PFSK-1 (cell line): ENCODE data around the gene PGR.

Experiments
- POLR2AphosphoS5 ChIP-seq: IDR thresholded peaks from 2 replicates; pipeline ENCODE4 v1.6.1; 2012; ENCODE audit warnings: low read depth, mild to moderate bottlenecking, control low read depth, low read length, moderate library complexity
- REST ChIP-seq, 2 experiments: IDR thresholded peaks; 2 replicates each; pipeline versions ENCODE4 v1.6.1 to v1.8.0; 2011 to 2012; ENCODE audit warnings: low read depth in 2 of 2, low read length in 2 of 2, control low read depth in 1 of 2, inconsistent platforms in 1 of 2, mild to moderate bottlenecking in 1 of 2, moderate library complexity in 1 of 2; ENCODE audit not compliant: insufficient read depth in 1 of 2
- TAF1 ChIP-seq: IDR thresholded peaks from 2 replicates; pipeline ENCODE4 v1.6.1; 2012; ENCODE audit warnings: low read length, control low read depth, borderline replicate concordance; ENCODE audit not compliant: insufficient read depth

DNA sequence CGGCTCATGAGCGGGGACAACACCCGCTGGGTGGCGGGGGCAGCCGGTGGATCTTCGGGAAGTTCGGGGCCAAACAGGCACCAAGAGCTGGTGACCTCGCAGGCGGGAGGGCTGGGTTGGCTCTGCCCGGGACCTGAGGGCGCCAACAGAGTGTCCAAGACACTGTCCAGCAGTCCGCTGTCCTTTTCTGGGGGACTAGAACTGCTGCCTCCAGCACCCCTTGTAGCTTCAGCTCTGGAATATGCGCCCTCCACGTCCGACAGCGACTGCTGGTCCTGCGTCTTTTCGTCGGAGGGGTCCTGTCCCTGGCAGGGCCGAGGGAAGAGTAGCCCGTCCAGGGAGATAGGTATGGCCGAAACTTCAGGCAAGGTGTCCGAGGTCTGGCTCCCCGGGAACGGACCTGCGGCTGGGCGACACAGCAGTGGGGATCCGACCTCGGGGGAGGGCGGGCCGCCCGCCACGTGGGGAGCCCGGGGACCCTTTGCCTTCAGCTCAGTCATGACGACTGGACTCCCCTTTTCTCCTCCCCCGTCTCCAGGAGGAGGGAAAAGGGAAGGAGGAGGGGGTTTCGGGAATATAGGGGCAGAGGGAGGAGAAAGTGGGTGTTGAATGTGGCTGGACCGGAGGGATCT is 926 bp downstream of the PGR start:
- TF ChIP-seq POLR2AphosphoS5 (no peak), REST (IDR thresholded peaks at IDR 0.05; ENCODE audit: insufficient read depth in 1 of 2, low read depth in 2 of 2, low read length in 2 of 2) (no peak), TAF1 (no peak)
